ENCODE measurements around the gene KDELR1. TPM values are rescaled to one million over a fixed set of nuclear protein-coding genes. Genes with fewer than 3 reads are reported as not detected.

The KDELR1 gene
- total RNA-seq, 1 donor from 2014 or later = 275 TPM

DNA sequence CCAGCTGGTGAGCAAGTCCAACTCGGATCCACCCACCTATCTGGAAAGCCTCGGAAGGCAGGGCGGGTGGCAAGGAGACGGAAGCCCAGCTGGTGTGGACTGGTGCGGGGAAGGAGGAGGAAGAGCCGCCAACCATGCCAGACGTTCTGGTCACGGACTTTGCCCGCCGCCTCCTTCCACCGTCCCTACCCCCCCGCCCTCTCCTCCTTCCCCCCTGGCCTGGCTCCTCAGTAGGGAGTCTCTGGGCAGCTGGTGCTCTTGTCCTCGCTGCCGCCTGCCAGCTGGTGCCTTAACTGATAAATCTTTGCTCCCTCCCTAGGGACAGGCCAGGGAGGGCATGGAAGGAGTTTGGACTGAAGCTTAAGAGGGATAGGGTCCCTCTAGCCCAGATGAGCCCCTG lies 22.4 kb downstream of the KDELR1 start:
- TF ChIP-seq, protein P1, sequence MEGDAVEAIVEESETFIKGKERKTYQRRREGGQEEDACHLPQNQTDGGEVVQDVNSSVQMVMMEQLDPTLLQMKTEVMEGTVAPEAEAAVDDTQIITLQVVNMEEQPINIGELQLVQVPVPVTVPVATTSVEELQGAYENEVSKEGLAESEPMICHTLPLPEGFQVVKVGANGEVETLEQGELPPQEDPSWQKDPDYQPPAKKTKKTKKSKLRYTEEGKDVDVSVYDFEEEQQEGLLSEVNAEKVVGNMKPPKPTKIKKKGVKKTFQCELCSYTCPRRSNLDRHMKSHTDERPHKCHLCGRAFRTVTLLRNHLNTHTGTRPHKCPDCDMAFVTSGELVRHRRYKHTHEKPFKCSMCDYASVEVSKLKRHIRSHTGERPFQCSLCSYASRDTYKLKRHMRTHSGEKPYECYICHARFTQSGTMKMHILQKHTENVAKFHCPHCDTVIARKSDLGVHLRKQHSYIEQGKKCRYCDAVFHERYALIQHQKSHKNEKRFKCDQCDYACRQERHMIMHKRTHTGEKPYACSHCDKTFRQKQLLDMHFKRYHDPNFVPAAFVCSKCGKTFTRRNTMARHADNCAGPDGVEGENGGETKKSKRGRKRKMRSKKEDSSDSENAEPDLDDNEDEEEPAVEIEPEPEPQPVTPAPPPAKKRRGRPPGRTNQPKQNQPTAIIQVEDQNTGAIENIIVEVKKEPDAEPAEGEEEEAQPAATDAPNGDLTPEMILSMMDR (IDR thresholded peaks at IDR 0.05) = no peak
- H3K4me1 Mint-ChIP-seq (ENCODE audit: unreplicated experiment) = peaks cover 8% of the 10 kb centered on the region
- no peak overlapping the region for H3K4me3 Mint-ChIP-seq (ENCODE audit: unreplicated experiment)
- DNase-seq (ENCODE audit: extremely low spot score, unreplicated experiment) = no peak
- no peaks in the 10 kb centered on the region for H3K36me3 Mint-ChIP-seq (ENCODE audit: unreplicated experiment)
- H3K27ac Mint-ChIP-seq (ENCODE audit: unreplicated experiment) = no peak overlapping the region
- H3K27me3 Mint-ChIP-seq (ENCODE audit: unreplicated experiment) = no peaks in the 10 kb centered on the region
- no peaks in the 10 kb centered on the region for H3K9me3 Mint-ChIP-seq (ENCODE audit: unreplicated experiment)

GRCh38 chr19:48367855-48368254 lies 23.5 kb downstream of the KDELR1 start:
- H3K27ac Mint-ChIP-seq (ENCODE audit: unreplicated experiment) = no peak overlapping the region
- H3K4me3 Mint-ChIP-seq (ENCODE audit: unreplicated experiment) = no peak overlapping the region
- H3K36me3 Mint-ChIP-seq (ENCODE audit: unreplicated experiment) = no peaks in the 10 kb centered on the region
- no peaks in the 10 kb centered on the region for H3K9me3 Mint-ChIP-seq (ENCODE audit: unreplicated experiment)
- no peak for DNase-seq (ENCODE audit: extremely low spot score, unreplicated experiment)
- TF ChIP-seq, protein P1 (IDR thresholded peaks at IDR 0.05) = no peak
- peaks cover 11% of the 10 kb centered on the region for H3K4me1 Mint-ChIP-seq (ENCODE audit: unreplicated experiment)
- H3K27me3 Mint-ChIP-seq (ENCODE audit: unreplicated experiment) = no peaks in the 10 kb centered on the region

DNA sequence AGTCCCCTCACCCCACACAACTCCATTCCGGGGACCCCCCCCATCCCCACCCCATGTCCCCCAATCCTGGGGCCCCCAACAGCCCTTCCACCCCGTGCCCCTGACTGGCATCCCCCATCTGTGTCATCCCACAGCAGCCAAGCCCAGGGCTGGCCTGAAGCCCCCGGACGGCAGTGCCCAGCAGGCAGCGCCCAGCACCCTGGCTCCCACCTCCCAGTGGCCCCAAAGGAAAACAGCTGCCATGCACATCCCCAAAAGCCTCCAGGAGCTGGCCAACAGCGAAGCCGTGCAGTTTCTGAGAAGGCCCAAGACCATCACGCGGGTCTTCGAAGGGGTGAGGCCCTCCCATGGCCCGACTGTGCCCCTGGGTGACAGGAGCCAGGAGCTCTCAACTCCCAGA lies 25.7 kb downstream of the KDELR1 start:
- Mint-ChIP-seq H3K9me3 (ENCODE audit: unreplicated experiment) (no peaks in the 10 kb centered on the region), H3K27me3 (ENCODE audit: unreplicated experiment) (no peaks in the 10 kb centered on the region), H3K4me1 (ENCODE audit: unreplicated experiment) (peaks cover 11% of the 10 kb centered on the region), H3K4me3 (ENCODE audit: unreplicated experiment) (no peak overlapping the region), H3K36me3 (ENCODE audit: unreplicated experiment) (no peaks in the 10 kb centered on the region), H3K27ac (ENCODE audit: unreplicated experiment) (no peak overlapping the region)
- DNase-seq (ENCODE audit: extremely low spot score, unreplicated experiment) = no peak
- TF ChIP-seq, protein P1 (IDR thresholded peaks at IDR 0.05) = no peak

- no peak overlapping the region for H3K27ac Mint-ChIP-seq (ENCODE audit: unreplicated experiment)
- DNase-seq (ENCODE audit: extremely low spot score, unreplicated experiment) = no peak
- no peak overlapping the region for H3K4me3 Mint-ChIP-seq (ENCODE audit: unreplicated experiment)
- peaks cover 11% of the 10 kb centered on the region for H3K4me1 Mint-ChIP-seq (ENCODE audit: unreplicated experiment)
- H3K9me3 Mint-ChIP-seq (ENCODE audit: unreplicated experiment) = no peaks in the 10 kb centered on the region
- no peaks in the 10 kb centered on the region for H3K27me3 Mint-ChIP-seq (ENCODE audit: unreplicated experiment)
- TF ChIP-seq, protein P1 (IDR thresholded peaks at IDR 0.05) = no peak
- no peaks in the 10 kb centered on the region for H3K36me3 Mint-ChIP-seq (ENCODE audit: unreplicated experiment)
Observed at GRCh38 chr19:48364598-48365348, 26.6 kb downstream of the KDELR1 start.

- Mint-ChIP-seq H3K9me3 (ENCODE audit: unreplicated experiment) (no peaks in the 10 kb centered on the region), H3K27ac (ENCODE audit: unreplicated experiment) (peak within 1 kb of the TSS; percentile 93), H3K4me1 (ENCODE audit: unreplicated experiment) (peaks cover 11% of the 10 kb centered on the region), H3K4me3 (ENCODE audit: unreplicated experiment) (peak within 1 kb of the TSS; percentile 82), H3K36me3 (ENCODE audit: unreplicated experiment) (no peaks in the 10 kb centered on the region), H3K27me3 (ENCODE audit: unreplicated experiment) (no peaks in the 10 kb centered on the region)
- DNase-seq (ENCODE audit: extremely low spot score, unreplicated experiment) = peak; percentile 100
- TF ChIP-seq, protein P1 (IDR thresholded peaks at IDR 0.05) = no peak
Observed at GRCh38 chr19:48363810-48364597, 27.3 kb downstream of the KDELR1 start, which contains the start of the genes SYNGR4 and TMEM143. TSS of gene SYNGR4 (plus strand) at chr19:48364367. CDS start at chr19:48365843, 1,476 bp downstream. TSS of gene TMEM143 (minus strand) at chr19:48363940. CDS start at chr19:48363920, 20 bp downstream.
